Iris pigment epithelial cell (primary cell): ENCODE measurements around the gene CEP57L1.
"Not testable (repeated sequence)": the region's sequence is repeated elsewhere in the genome, so short reads cannot be mapped to it uniquely, and the experiment has no call there.

Source experiments
- DNase-seq: peaks from one replicate; pipeline ENCODE4 v3.0.0-alpha.2; 2011; ENCODE audit warnings: low read depth

The CEP57L1 gene

DNA sequence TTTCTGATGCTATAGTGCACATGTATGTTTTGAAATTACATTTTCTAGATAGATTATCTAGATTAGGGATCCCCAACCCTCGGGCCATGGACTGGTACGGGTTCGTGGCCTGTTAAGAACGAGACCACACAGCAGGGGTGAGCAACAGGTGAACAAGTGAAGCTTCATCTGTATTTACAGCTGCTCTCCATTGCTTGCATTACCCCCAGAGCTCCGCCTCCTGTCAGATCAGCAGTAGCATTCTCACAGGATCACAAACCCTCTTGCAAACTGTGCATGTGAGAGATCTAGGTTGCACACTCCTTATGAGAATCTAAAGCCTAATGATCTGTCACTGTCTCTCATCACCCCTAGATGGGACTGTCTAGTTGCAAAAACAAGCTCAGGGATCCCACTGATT lies 10.4 kb downstream of the CEP57L1 start:
- no peak for DNase-seq

GRCh38 chr6:109109663-109110062 lies 14.4 kb downstream of the CEP57L1 start:
- DNase-seq, result not testable (repeated sequence)

GRCh38 chr6:109112663-109113062 lies 17.4 kb downstream of the CEP57L1 start:
- not testable (repeated sequence) for DNase-seq

DNA sequence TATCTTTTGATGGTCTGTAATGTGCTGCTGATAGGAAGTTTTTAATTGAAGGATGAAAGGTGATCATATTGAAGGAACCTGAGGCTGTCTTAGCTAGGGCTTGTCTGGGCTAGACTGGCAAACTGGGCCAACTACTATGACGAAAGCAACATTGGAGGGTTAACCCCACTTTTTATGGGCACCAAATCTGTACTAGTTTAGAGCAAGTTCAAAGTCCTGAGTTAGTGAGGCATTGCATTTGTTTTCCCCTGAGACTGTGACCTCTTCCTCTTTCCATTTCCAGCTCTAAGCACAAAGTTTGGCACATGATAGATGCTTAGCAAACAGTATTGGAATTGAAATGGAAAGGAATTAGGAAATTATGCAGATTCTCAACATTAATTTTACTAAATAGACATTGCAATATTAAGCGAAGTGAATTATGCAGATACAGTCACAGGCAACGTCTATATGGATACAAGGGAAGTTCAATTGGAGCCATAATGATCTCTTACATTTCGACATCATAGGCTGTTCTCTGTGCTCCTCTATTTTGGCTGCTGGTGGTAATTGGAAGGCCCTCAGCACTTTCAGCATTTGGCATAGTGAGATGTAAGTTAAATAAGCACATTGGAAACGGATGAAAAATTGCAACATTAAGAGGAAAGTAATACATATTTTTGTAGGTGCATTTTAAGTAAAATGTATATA lies 22.2 kb downstream of the CEP57L1 start:
- DNase-seq, result no peak

DNA sequence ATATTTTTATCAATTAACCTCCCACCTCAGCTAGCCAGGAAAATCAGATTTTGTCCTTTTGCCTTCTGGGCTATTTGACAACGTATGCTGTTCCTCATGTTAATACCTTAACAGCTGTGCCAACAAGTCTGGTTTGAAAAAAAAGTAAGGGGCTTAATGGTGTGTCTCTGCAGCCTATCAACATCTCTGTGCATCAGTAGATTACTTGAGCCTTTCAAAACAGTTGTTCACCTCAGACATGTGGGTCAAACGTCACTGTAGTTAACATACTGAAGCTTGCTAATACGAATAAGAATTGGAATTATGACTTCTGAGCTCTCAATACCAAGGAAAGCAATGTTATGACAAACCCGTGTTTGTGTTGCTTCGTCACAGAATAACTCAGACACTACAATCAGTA lies 23.0 kb downstream of the CEP57L1 start:
- no peak for DNase-seq

GRCh38 chr6:109118871-109119354 lies 23.6 kb downstream of the CEP57L1 start:
- DNase-seq, result no peak

DNA sequence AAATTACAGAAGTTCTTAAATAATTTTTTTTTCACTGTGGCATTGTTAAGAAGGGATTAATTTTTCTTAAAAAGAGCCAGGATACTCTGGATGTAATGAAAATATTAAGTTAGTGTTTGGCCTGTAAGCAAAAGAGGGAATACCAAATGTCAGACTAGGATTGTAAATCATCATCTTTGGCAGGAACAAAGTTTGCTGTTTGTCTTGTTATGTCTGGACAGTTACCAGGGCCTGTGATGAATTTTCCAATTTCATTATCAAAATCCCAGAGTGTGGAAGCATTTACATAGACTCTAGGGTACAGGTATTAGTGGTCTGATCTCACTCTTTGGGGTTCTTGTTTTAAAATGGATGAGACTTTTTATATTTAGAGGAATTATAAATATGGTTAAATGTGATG lies 26.1 kb downstream of the CEP57L1 start:
- peak; percentile 36 for DNase-seq

DNA sequence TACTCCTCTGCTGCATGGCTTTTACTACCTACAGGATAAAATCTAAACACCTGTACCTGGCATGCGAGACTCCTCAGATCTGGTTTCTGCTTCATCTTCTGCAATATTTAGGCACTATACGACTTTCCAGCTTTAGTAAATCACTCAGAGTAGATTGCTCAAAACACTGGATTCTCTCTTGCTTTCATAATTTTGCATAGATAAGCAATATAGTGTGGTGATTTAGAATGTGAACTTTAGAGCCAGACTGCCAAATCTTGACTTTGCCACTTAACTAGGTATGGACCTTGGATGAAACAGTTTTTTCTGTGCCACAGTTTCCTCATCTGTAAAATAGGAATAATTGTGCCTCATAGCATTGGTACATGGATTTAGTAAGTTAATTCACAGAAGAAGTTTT lies 28.9 kb downstream of the CEP57L1 start:
- no peak for DNase-seq

GRCh38 chr6:109125504-109125903 lies 30.2 kb downstream of the CEP57L1 start:
- DNase-seq, result no peak

GRCh38 chr6:109130065-109130464 lies 34.8 kb downstream of the CEP57L1 start:
- DNase-seq, result no peak

DNA sequence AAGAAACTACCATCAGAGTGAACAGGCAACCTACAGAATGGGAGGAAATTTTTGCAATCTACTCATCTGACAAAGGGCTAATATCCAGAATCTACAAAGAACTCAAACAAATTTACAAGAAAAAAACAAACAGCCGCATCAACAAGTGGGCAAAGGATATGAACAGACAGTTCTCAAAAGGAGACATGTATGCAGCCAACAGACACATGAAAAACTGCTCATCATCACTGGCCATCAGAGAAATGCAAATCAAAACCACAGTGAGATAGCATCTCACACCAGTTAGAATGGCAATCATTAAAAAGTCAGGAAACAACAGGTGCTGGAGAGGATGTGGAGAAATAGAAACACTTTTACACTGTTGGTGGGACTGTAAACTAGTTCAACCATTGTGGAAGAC lies 40.3 kb downstream of the CEP57L1 start:
- not testable (repeated sequence) for DNase-seq

DNA sequence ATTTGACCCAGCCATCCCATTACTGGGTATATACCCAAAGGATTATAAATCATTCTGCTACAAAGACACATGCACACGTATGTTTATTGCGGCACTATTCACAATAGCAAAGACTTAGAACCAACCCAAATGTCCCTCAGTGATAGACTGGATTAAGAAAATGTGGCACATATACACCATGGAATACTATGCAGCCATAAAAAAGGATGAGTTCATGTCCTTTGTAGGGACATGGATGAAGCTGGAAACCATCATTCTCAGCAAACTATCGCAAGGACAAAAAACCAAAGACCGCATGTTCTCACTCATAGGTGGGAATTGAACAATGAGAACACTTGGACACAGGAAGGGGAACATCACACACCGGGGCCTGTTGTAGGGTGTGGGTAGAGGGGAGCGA lies 40.7 kb downstream of the CEP57L1 start:
- not testable (repeated sequence) for DNase-seq

DNA sequence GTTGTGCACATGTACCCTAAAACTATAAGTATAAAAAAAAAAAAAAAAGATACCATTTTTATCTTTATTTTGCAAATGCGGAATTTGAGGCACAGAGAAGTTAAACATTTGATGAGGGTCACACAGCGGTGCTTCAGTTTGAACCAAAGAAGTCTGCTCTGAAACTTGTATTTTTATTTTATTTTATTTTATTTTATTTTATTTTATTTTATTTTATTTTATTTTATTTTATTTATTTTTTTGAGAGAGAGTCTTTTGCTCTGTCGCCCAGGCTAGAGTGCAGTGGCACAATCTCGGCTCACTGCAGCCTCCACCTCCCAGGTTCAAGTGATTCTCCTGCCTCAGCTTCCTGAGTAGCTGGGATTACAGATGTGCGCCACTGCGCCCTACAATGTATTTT lies 41.2 kb downstream of the CEP57L1 start:
- not testable (repeated sequence) for DNase-seq

DNA sequence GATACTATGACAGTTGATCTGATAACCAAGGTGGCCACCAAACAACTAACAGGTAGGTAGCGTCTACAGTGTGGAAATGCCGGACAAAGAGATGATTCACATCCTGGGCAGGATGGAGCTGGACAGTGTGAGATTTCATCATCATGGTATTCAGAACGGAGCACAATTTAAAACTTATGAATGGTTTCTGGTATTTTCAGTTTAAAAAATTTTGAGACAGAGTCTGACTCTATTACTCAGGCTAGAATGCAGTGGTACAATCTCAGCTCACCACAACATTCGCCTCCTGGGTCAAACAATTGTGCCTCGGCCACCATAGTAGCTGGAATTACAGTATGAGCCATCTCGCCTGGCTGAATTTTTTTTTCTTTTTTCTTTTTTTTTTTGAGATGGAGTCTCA lies 43.8 kb downstream of the CEP57L1 start:
- peak; percentile 84 for DNase-seq

GRCh38 chr6:109142067-109142466 lies 46.8 kb downstream of the CEP57L1 start:
- not testable (repeated sequence) for DNase-seq

DNA sequence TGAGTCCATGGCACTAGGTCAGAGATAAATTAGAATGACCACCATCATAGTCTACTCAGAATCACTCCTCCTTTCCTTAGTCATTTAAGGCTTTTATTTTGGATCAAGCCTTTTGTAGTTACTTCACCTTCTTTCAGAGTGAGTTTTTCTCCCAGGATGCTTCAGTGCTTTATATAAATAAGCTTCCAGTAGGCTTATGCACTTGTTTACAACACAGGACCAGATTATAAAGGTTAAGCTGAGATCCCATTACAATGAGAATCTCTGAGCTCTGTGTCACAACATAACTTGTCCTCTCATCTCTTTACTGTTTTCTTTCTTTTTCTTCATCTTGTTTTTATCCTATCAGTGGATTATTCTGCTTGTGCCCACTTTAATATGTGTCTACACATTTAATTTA lies 47.9 kb downstream of the CEP57L1 start:
- DNase-seq, result peak; percentile 68

GRCh38 chr6:109148251-109148650 lies 52.9 kb downstream of the CEP57L1 start:
- DNase-seq, result not testable (repeated sequence)

- DNase-seq, result not testable (repeated sequence)
Observed at GRCh38 chr6:109148716-109149115, 53.4 kb downstream of the CEP57L1 start.

DNA sequence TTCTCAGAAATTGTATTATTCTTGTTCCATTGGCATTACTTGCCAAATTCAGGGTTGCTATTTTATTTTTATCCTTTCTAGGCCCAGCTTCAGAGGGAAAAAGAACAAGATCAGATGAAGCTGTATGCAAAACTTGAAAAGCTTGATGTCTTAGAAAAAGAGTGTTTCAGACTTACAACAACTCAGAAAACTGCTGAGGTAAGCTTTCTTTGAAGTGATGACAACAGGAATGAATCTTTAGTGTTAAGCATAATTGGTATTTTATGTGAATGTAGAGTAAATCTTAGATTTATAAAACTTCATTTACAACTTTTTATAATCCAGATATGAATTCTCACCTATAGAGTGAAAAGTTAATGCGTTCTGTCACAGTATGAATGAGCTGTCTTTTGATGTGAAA lies 58.4 kb downstream of the CEP57L1 start:
- no peak for DNase-seq

DNA sequence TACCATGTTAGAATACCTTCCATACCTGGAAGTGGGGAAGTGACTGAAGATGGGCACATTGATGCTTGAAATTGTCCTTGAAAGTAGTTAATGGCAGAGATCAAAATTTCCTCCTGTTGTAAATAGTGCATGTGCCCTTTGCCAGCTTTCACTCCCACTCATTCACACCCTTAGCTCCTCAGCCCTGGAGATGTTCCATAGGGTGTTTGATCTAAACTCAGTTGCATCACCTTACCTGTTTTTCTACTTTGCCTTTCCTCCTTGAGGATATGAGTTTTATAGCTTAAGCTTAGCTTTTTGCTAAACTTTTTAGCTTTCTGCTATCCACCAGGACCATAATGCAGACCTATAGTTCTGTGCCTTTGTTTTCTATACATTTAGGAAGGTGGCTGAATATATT lies 69.0 kb downstream of the CEP57L1 start:
- no peak for DNase-seq

DNA sequence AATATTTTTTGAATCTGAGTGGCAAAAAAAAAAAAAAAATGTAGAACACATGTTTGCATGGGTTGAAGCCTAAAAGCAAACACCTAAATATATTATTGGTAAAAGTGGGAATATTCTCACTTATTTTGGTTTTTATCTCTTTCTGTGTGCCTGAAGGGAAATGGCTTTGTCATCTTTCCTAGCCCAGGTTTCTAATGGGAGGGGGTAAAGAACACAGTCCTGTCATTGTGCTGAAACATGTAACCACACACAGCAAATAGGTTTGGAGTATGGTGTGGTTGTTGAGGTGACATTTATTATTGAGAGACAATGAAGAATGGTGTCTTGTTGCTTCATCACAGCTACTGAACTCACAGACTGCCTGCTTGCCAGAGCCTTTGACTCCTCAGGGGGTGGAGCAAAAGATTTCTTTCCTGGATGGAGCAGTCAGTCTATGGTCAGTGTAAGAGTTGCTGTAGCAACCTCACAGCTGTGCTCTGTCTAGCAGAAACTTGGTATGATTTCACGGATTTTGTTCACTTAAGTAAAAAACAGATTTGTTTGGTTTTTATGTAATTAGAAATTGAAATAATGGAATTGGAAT lies 70.2 kb downstream of the CEP57L1 start:
- peak; percentile 90 for DNase-seq

DNA sequence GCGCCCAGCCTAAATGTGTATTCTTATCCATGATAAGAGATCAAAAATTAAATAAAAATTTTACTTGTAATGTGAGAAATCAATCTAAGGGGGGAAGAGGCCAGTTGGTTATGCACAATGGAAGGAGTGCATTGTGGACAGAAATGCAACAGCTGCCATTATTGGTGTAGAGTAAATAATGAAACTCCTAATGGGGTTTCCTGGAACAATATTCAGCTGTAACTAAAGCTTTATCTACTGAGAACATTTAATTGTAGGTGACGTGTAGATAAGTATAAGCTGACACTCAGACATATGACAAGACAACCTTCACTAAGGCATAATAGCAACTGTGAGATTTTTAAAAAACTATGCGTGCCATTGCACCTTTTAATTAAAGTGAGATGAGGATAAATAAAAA lies 71.4 kb downstream of the CEP57L1 start:
- no peak for DNase-seq

GRCh38 chr6:109167562-109167961 lies 72.3 kb downstream of the CEP57L1 start:
- no peak for DNase-seq

DNA sequence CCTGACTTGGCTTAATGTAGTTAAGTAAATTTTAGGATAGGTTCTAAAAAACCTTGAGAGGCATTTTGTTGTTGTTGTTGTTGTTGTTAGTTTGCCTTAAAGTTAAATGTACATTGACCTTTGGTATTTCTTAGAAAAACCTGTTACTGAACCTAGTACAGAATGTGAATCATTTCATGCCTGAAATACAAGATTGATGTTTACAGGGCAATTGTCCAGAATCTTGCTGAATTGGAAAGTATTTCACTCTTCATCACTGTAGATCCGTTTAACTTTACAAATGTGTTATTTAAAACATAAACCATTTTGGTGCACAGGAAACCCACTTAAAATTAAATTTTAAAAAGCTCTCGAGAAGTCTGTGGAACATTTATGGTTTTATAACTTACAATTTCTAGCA lies 75.0 kb downstream of the CEP57L1 start:
- peak; percentile 52 for DNase-seq
